HG03354 (cell line): Measurements from ENCODE around the gene TRIM37.
A peak's percentile ranks its signal among the peaks of the same experiment; 100 is the strongest.
"Not testable (repeated sequence)": the region's sequence is repeated elsewhere in the genome, so short reads cannot be mapped to it uniquely, and the experiment has no call there.

Experiments used
- ATAC-seq: cut with Tn5 transposase; IDR thresholded peaks from one replicate; pipeline ENCODE4 v1.9.1; 2021; ENCODE audit warnings: mild to moderate bottlenecking; ENCODE audit not compliant: unreplicated experiment, poor library complexity, severe bottlenecking

Gene TRIM37, protein sequence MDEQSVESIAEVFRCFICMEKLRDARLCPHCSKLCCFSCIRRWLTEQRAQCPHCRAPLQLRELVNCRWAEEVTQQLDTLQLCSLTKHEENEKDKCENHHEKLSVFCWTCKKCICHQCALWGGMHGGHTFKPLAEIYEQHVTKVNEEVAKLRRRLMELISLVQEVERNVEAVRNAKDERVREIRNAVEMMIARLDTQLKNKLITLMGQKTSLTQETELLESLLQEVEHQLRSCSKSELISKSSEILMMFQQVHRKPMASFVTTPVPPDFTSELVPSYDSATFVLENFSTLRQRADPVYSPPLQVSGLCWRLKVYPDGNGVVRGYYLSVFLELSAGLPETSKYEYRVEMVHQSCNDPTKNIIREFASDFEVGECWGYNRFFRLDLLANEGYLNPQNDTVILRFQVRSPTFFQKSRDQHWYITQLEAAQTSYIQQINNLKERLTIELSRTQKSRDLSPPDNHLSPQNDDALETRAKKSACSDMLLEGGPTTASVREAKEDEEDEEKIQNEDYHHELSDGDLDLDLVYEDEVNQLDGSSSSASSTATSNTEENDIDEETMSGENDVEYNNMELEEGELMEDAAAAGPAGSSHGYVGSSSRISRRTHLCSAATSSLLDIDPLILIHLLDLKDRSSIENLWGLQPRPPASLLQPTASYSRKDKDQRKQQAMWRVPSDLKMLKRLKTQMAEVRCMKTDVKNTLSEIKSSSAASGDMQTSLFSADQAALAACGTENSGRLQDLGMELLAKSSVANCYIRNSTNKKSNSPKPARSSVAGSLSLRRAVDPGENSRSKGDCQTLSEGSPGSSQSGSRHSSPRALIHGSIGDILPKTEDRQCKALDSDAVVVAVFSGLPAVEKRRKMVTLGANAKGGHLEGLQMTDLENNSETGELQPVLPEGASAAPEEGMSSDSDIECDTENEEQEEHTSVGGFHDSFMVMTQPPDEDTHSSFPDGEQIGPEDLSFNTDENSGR

DNA sequence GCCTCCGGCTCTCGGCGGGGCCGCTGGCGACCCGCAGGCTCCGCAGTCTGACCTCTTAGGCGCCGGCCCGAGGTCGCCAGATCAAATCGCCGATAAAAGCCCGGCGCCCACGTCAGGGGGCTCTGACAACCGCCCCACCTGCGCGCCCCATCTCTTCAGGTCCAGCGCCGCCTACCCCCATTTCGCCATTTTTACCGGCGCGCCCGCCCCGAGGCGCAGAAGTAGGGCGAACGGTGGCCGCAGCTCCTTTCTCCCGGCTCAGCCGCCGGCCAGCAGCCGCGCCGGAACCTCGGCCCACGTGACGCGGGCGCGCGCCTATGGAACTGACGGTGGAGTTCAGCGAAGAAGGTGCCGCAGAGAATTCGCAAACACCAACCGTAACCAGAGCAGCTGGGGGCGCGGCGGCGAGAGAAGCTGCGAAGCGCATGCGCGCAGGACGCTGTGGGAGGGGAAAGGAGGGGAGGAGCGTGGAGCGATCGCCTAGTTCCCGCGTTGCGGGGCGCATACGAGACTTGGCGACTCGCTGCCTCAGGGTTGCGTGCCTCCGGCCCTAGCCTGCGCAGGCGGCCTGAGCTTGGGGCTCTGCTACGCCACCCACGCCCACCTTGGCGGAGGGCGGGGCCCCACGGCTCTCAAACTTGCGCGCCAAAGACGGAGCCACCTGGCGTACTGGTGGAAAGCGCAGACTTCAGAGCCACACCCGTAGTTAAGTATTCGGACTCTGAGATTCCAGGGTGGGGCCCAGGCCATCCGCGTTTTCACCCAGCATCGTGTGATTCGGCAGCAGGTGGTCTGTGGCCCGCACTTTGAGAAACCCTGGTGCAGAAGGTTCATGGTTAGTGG lies at the start of gene TRIM37:
Gene TRIM37, minus strand, starts transcription at position 418 of the 843 bp plus-strand sequence. CDS start 419 bp downstream, outside the sequence.
- peak; percentile 96 for ATAC-seq

DNA sequence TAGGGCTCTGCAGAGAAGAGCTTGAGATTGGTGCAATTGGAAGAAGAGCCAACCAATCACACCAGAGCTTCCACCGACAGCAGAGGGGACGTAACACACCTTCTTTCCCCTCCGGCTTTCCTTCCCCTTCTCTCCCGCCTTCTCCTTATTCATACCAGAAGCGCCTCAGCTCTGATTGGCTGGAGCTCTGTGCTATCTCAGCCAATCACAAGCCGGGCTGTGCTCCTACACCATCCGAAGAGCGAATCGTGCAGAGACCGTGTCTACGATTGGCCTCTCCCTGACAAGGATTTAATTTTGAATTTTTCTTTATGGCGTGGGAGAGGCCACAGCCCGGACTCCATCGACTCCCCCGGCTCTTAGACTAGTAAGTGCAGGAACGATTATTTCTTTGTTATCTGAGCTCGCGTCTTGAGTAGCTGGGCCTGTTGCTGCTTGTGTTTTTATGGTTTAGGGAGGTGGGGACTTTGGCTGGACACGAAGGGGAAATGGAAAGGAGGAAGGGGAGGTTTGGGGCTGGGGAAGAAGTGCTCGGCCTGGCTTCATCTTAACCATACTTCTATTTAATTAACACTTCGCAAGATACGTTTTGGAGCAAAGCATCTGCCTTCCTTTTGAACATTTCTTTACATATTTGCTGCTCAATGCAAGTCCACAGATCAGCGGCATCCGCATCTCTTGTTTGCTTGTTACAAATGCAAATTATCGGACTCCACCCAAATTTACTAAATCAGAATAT lies 48.9 kb upstream of the TRIM37 start, which contains the start of gene PRR11:
Gene PRR11, plus strand, starts transcription at position 308 of the 739 bp plus-strand sequence. CDS start 14,007 bp downstream, outside the sequence.
- ATAC-seq = peak; percentile 88

DNA sequence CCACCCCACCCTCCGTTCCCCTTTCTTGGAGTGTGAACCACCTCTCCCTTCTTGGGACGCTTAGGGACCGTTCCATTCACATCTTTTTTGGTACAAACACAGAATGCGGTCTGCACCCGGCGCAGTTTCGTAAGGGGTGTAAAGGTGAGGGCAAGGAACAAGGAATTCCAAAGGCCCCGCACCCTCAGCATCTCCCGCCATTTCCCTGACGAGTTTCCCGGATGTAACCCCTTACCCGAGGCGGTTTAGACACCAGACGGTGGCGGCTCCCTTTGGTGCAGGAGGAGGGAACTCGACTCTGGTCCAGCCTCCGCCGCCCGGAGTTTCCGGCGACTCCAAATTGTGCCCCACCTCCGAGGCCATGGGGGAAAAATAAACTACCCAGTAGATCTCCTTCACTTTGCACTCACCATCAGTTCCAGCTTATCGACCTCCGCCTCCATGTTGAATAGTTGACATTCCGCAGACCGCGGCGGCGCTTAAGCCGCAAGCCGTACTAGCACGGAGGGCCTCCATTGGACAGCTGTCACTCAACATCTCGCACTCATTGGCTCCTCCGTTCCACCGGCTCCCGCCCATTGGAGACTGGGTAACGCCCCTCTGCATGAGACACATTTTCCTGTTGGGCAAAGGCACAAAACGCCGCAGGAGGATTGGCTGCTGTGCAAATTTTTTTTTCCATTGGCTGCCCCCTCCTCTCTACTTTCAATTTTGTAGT lies 48.2 kb upstream of the TRIM37 start, which contains the start of gene SKA2:
Gene SKA2, minus strand, starts transcription at position 466 of the 718 bp plus-strand sequence. Its CDS starts 23 bp downstream, at position 443.
- peak; percentile 82 for ATAC-seq

DNA sequence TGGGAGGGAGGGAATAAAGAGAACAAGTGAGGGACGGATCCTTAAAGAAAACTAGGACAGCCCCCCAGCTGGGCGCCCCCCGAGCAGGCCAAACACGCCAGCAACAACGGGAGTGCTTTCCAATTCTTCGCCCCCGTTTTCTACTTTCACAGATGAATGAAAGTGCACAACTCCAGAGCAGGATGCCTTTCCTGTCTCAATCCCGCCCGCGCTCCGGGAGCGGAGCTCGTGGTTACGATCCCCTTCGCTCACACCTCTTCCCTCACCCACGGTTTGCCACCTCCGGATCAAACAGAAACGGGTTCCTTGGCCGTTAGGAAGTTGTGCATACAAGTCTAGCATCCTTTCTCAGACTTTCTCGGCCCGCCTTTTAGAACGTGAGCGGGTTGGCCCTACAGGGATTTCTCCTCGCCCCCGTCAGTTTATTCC lies 47.6 kb upstream of the TRIM37 start:
- no peak for ATAC-seq

DNA sequence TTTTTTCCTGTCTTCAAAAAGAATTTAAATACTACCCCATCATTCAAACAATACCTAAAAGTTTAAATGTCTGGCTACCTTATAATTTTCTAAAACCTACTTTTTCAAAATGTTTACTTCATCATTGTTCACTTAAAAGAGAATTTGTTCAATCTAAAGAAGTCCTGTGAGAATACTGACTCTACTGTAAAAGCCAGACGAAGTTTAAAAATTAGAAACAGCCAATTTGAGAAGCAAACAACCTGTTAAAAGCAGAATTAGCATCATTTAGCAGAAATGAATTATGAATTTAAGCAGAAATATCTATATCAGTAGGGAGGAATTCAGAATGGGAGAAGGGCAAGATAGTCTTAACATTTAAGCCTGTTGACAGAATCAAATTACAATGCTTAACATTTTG lies 46.2 kb upstream of the TRIM37 start:
- ATAC-seq = no peak

DNA sequence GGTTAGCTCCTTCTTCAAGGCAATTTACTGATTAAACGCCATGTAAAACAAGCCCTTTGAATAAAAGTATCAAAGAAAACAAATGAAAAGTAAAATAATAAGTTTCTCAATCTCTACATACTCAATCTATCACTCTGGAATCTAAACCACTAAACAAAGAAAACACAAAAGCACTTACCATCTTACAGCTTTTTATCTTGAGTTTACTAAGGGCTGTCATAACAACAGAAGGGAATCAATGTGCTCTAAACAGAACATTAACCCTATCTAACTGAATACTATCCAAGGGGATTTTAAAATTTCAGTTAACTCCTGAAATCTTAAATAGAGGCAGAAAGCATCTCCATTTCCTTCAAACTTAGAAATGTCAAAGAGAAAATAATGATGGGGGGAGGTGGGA lies 44.9 kb upstream of the TRIM37 start:
- no peak for ATAC-seq

DNA sequence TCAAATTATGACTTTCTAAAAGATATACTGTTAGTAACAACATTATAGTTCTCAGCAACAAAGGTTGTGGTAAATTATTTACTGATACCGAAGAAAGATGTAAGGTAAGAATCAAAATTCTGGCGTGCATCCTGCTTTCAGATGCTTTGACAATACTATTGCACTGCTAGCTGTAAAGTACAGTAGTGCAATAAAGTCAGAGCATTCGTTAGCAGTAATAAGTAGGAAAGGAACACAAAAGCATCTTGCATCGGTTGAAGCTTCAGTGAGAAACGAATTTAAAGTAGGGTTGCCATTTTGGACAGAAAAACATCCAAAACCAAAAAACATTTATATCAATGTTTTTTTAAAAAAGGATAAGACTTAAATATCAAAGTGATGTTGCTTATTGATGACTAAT lies 44.3 kb upstream of the TRIM37 start:
- ATAC-seq = no peak

DNA sequence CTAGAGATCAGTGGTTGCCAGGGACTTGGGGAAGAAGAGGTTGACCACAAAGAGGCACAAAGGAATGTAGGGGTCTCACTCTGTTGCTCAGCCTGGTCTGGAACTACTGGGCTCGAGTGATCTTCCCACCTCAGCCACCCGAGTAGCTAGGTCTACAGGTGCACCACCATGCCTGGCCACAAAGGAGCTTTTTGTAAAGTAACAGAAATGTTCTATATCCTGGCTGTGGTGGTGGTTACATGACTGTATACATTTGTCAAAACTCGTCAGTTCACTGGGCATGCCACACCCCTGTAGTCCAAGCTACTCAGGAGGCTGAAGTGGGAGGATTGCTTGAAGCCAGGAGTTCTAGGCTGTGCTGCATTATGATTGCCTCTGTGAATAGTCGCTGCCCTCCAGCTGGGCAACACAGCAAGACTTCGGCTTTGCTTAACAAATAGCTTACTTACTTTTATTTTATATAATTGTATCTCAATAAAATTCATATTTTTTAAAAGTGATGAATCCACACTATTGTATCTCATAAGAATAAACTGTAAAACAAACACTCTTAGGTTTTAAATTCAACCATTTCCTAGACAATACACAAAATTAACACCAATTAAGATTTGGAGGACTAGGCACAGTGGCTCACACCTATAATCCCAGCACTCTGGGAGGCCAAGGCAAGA lies 43.3 kb upstream of the TRIM37 start:
- ATAC-seq = no peak

DNA sequence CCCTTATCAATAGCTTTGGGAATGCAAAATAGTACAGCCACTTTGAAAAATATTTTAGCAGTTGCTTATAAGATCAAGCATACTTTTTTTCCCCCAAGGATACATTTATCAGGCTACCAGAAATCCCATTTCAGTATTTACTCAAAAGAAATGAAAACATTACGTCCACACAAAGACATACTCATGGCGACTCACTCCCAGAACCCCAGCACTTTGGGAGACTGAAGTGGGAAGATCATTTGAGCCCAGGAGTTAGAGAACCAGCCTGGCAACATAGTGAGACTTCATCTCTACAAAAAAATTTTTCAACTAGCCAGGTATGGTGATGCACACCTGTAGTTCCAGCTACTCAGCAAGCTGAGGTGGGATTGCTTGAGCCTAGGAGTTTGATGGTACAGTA lies 42.4 kb upstream of the TRIM37 start:
- no peak for ATAC-seq

DNA sequence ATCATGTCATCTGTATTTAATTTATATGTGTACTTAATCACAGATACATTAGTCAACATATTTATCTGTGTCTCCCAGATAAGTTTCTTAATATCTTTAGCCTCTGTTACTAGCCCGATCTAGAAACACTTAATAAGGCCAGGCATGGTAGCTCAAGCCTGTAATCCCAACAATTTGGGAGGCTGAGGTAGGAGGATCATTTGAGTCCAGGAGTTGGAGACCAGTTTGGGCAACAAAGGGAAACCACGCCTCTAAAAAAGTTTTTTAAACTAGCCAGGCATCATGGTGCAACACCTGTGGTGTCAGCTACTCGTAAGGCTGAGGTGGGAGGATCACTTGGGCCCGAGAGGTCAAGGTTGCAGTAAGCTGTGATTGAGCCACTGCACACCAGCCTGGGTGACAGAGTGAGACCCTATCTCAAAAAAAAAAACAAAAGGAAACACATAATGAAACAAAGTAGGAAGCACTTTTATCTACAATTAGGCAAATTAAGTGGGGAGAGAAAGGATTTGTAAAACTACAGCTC lies 39.0 kb upstream of the TRIM37 start:
- ATAC-seq = no peak

DNA sequence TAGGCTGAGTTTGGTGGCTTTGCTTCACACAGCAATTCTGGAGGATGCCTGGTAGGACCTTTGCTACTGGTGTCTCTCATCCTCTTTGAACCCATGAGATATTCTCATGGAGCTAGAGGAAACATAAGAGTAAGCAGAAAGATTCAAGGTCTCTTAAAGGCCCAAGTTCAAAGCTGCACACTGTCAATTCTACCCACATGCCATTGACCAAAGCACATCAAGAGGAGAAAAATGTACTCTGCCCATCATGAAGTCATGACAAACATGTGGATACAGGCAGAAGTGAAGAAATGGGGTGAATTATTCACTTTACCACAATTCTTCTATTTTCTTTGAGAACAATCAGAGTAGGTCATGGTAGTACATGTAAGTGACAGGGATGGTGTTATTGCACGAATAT lies 35.2 kb upstream of the TRIM37 start:
- ATAC-seq = no peak

DNA sequence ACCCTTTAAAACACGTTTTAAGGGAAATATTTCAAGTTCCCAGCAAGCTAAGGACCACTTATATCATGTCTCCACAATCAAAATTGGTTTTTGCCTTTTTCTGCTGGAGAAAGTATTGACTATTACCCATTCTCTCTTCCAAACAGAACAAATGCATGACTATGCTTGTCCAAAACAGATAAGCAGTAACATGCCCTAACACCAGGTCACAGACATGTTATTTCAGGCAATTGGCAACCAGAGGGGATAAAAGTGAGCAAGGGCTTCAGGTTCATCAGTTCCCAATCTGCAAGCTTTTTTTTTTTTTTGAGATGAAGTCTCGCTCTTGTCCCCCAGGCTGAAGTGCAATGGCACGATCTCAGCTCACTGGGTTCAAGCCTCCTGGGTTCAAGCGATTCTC lies 33.3 kb upstream of the TRIM37 start:
- no peak for ATAC-seq

DNA sequence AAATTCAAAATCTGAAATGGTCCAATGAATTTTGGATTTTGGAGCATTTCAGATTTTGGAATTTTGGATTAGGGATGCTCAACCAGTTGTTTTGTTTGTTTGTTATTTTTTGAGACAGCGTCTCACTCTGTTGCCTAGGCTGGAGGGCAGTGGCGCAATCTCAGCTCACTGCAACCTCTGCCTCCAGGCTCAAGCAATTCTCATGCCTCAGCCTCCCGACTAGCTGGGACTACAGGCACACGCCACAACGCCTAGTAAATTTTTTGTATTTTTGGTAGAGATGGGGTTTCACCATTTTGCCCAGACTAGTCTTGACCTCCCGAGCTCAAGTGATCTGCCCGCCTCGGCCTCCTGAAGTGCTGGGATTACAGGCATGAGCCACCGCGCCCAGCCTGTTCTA lies 31.7 kb upstream of the TRIM37 start:
- ATAC-seq = not testable (repeated sequence)

DNA sequence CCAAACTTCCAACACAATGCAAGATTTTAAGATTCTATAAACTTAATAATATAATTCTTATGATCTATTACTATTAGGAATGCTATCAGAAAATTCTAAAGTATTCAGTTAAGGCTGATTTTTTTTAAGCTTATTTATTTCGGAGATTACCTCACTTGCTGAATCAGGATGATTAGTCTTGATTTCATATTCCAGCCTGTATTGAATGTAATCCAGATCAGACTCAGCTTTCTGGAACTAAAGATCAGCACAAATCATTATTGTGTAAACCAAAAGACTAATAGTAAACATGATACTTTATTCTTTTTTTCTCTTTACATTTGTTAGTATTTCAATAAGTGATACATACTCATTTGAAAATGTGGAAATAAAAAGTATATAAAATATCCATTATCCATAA lies 24.5 kb upstream of the TRIM37 start:
- ATAC-seq = no peak

DNA sequence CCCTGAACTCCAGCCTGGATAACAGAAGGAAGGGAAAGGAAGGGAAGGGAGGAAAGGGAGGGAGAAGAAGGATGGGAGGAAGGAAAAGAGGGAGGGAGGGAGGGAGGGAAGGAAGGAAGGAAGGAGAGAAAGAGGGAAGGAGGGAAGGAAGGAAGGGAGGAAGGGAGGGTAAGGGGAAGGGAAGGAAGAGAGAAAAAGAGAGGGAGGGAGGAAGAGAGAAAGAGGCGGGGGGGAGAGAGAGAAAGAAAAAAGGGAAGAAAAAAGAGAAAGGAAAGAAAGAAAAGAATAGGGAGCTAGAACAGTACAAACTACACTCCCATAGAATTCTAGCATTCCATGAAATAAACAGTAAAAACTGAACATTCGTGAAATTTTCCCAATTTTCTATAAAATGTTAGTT lies 23.1 kb upstream of the TRIM37 start:
- no peak for ATAC-seq

DNA sequence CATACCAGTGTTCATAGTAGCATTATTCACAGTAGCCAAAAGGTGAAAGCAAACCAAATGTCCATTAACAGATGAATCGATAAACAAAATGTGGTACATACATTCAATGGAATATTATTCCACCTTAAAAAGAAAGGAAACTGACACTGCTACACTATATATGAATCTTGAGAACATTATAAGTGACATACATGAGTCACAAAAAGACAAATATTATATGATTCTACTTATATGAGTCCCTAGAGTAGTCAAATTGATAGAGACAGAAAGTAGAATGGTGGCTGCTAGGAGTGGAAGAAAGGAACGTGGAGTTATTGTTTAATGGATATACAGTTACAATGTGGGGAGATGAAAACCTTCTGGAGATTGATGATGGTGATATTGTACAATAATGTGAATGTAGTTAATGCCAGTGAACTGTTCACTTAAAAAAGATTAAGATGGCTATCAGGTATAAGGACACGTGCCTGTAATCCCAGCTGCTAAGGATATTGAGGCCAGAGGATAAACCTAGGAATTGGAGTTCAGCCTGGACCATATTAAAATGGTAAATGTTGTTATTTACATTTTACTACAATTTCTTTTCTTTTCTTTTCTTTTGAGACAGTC lies 20.2 kb upstream of the TRIM37 start:
- no peak for ATAC-seq

DNA sequence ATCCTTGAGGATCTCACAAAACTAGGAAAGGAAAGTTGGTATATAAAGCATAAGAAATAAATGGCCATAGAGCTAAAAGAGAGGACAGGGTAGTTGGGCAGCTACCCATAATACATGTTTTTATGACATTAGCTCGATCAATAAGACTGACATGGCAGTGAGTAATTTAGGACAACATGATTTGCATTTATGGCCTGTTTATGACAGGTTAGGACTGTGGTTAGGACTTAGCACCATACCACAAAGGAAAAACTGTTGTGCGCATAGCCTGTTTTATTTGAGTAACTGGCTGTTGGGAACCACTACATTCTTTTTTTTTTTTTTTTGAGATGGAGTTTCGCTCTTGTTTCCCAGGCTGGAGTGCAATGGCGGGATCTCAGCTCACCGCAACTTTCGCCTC lies 18.0 kb upstream of the TRIM37 start:
- ATAC-seq = no peak
